Fibroblast of skin of left biceps (primary cell): ENCODE data around the gene GPR37L1.
"Not testable (repeated sequence)": the region's sequence is repeated elsewhere in the genome, so short reads cannot be mapped to it uniquely, and the experiment has no call there.

ENCODE experiments used
- DNase-seq, 2 experiments: peaks; one replicate each; pipeline ENCODE4 v3.0.0-alpha.2; 2013; ENCODE audit warnings: low read depth in 2 of 2

GPR37L1 gene

GRCh38 chr1:202110977-202111376 lies 11.7 kb upstream of the GPR37L1 start:
- no peak for DNase-seq

DNA sequence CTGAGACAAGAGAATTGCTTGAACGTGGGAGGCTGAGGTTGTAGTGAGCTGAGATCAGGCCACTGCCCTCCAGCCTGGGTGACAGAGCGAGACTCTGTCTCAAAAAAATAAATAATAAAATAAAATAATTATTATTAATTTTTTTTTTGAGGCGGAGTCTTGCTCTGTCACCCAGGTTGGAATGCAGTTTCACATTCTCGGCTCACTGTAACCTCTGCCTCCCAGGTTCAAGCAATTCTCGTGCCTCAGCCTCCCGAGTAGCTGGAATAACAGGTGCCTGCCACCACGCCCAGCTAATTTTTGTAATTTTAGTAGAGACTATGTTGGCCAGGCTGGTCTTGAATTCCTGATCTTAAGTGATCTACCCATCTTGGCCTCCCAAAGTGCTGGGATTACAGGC lies 11.1 kb upstream of the GPR37L1 start:
- DNase-seq, result not testable (repeated sequence)

DNA sequence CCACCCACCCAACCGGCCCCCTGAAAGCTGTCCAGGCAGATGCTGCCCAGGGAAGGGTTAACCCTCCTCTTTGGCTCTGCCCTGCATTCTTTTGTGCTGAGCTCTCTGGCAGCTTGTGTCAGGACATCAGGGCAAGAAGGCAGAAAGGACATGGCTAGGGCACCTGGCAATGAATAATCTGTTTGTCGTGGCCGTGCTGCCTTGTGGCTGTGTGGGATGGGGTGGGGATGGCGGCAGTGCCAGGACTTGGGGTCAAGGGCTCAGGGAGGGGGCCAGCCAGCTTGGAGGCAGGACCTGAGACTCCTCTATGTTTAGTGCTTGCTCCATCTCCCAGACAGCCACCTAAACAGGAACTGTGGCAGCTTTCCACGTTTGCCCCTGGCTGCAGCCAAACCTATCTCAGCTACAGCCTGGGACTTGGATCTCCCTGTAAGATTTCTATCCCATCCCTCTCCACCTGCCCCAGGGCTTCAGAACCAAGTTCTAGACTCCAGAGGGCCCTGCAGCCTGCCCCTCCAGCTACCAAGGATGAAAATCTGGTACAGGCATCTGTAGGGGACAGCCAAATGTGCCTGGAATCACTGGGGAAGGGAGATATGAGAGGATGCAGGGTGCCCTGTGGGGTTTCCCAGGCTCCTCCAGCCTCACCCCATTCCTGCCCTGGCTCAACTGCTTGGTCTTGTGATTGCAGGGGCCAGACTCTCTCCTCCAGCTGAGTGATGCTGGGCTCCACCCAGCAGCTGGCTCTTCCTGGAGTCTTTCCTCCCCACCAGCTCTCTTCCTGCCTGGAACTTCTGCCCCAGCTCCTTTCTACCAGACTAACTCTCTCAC lies 9.6 kb upstream of the GPR37L1 start:
- no peak for DNase-seq

DNA sequence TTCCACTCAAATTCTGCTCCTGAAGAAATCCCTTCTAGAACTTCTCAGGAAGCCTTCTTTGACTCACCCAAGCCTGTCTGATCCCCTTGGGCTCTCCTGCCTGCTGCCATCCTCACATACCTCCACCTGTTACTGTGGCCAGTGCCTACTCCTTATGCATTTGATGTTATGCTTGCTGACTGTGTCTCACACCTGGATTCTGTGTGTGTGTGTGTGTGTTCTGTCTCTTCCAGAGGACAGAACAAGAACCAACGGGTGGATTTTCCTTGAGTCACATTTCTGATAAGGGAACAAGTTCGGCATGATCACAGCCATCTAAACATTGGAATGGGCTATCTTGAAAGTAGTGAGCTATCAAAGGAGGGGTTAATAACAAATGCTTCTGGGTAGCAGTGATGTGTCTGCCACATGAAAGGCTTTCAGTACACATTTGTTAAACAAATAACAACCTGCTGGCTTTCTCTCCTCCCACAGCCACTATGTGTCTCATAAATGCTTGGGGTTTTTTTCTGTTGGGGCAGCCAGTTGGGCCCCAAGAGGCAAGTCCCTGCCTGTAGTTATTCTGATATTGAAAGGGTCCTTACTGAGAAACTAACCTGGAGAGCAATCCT lies 8.9 kb upstream of the GPR37L1 start:
- DNase-seq, result no peak

DNA sequence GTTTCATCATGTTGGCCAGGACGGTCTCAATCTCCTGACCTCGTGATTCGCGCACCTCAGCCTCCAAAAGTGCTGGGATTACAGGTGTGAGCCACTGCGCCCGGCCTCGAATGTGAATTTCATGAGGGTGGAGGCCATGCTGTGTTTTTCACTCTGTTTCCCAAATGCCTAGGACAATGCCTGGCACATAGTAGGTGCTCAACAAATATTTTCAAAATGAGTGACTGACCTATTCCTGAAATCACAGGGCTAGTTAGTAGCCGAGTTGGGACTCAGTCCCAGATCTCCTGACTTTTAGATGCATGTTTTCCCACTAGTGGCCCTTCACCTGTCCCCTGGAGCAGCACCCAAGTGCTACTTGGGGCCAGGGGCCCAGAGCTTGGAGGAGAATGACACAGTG lies 6.4 kb upstream of the GPR37L1 start:
- no peak for DNase-seq

GRCh38 chr1:202117898-202118371 lies 4.8 kb upstream of the GPR37L1 start:
- DNase-seq, result no peak

DNA sequence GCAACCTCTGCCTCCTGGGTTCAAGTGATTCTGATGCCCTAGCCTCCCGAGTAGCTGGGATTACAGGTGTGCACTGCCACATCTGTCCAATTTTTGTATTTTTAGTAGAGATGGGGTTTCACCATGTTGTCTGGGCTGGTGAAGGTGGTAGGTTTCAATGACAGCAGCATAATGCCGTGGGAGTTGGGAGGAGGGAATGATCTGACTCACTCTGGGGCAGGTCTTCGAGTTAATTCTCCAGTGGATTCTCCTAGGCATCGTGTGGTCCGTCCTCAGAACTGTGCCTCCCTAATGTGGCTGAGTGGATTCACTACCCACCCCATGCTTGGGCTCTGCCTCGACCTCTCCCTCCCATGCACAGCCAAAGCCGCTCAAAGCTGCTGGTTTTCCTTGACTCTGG lies 1.7 kb upstream of the GPR37L1 start:
- no peak for DNase-seq

- no peak for DNase-seq
These were observed 658 bp downstream of the GPR37L1 start for GRCh38 chr1:202123336-202123813.

- no peak for DNase-seq
These were observed 1.4 kb downstream of the GPR37L1 start for GRCh38 chr1:202124142-202124541.

- DNase-seq, result no peak
These were observed 2.9 kb downstream of the GPR37L1 start for GRCh38 chr1:202125611-202126010.

- no peak for DNase-seq
These were observed 3.7 kb downstream of the GPR37L1 start for GRCh38 chr1:202126426-202126825.

DNA sequence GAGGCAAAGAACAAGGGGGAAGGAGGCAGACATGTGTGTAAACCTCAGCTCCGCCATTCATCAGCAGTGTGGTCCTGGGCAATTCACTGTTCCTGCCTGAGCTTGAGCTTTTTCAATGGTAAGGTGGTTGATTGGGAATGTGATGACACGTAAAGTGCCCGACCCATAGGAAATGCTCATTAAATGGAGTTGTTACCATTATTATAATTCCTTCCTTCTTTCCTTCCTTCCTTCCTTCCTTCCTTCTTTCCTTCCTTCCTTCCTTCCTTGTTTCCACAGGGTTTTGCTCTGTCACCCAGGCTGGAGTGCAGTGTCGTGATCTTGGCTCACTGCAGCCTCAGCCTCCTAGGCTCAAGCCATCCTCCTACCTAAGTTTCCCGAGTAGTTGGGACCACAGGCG lies 4.3 kb downstream of the GPR37L1 start:
- DNase-seq, result no peak

DNA sequence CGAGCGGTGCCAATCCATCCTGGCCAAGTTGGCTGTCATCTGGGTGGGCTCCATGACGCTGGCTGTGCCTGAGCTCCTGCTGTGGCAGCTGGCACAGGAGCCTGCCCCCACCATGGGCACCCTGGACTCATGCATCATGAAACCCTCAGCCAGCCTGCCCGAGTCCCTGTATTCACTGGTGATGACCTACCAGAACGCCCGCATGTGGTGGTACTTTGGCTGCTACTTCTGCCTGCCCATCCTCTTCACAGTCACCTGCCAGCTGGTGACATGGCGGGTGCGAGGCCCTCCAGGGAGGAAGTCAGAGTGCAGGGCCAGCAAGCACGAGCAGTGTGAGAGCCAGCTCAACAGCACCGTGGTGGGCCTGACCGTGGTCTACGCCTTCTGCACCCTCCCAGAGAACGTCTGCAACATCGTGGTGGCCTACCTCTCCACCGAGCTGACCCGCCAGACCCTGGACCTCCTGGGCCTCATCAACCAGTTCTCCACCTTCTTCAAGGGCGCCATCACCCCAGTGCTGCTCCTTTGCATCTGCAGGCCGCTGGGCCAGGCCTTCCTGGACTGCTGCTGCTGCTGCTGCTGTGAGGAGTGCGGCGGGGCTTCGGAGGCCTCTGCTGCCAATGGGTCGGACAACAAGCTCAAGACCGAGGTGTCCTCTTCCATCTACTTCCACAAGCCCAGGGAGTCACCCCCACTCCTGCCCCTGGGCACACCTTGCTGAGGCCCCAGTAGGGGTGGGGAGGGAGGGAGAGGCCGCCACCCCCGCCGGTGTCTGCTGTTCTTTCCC lies 5.3 kb downstream of the GPR37L1 start:
- no peak for DNase-seq

GRCh38 chr1:202129453-202130296 lies 7.0 kb downstream of the GPR37L1 start:
- no peak for DNase-seq

DNA sequence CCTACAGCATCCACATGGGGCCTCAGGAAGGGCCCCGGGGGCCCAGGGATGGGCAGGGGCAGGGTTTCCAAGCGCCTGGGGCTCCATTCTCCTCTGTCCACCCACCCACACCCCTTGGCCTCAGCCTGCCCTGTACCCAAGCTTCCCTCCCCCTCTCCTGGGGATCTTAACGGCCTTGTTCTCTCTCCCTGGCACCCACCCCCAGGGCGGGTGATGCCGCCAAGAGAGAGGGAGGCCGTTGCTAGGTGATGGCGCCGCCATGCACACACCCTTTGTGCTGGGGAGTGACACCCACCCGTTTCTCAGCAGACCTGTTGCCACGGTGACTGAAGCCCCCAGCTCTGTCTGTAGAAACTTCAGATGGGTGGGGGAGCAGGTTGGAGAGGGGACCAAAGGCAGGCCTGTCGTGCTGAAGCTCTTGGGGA lies 7.6 kb downstream of the GPR37L1 start:
- no peak for DNase-seq

DNA sequence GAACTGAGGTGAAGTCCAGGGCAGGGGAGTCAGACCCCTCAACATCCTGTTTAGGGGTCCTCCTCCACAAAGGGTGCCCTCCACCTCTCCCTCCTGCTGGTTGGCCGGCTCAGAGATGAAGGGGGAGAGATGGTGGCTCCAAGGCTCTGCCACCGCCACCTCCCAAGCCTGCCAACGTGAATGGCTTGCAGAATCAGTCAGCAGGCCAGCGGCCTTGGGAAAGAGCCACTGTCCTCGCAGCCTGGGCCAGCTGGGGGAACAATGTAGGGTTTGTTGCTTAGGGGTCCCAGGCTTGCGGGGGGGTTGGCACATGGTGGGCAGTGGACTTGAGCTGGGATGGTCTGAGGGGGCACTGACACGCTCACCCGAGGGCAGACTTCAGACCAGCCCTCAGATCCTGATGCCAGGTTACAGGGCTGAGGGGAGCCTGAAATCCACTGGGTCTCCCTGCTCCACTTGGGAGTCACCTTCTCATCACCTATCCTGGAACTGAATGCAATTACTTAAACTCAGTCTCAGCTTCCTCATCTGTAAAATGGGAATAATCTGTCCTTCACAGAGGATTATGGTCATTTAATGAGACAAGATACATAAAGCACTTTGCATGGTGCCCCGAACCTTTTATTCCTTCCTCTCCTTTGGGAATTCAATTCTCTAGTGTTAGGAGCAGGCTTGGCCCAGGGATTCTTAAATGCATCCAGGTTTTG lies 8.3 kb downstream of the GPR37L1 start:
- DNase-seq, result no peak

DNA sequence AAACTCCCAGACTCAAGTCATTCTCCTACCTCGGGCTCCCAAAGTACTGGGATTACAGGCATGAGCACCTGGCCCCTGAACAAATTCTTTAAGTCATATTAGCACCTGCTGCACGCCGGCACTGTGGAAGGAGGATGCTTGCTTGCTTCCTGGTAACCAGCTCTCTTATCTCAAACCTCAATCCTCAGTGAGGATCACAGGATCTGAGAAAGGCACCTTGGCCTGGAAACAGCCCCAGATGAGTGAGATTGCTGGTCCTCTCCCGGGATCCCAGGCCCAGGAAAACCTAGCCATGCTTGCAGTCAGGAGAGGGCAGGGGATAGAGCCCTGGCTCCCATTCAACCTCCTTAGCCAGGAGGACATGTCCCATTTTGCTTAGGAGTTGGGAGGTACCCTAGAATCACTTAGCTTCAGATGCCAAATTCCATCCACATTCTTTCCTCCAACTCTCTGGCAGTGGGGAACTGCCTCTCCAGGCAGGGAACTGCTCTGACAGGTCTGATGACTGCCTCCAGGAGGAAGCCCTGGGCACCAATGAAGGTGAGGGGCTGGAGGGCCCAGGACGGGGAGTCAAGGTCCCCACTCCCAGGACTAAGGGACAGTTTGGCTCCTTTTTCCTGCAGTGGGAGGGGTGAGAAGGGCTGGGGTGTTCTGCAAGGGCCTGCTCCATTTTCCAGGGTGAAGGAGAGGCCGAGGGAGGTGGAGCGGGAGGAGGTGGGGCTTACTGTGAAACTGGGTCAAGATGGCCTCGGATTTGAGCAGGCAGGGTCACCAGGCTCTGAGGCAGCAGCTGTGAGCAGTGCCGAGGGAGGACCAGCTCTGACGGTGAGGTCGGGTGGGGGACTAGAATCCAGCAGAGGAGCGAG lies 9.5 kb downstream of the GPR37L1 start:
- no peak for DNase-seq

GRCh38 chr1:202133001-202133400 lies 10.3 kb downstream of the GPR37L1 start:
- DNase-seq, result no peak

- no peak for DNase-seq
These were observed 10.8 kb downstream of the GPR37L1 start for GRCh38 chr1:202133496-202133895.

DNA sequence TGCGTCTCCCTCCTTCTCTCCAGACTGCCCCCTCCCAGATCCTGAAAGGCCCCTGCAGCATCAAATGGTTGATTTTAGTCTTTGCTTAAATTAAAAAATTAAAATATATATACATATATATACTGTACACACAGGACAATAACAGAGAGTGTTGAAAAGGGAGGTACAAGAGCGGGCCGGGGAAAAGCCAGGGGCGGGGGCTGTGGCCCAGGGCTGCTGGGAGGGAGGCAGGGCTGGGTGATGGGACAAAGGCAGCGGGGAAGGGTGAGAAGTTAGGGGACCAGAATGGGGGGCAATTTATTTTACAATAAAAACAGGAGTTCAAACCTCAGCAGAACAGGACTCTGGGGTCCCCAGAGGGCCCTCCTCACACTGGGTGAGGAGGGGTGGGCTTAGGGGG lies 11.3 kb downstream of the GPR37L1 start:
- no peak for DNase-seq
